H9 (cell line): ENCODE measurements around the gene TBL2. TPM values are rescaled to one million over a fixed set of nuclear protein-coding genes. Genes with fewer than 3 reads are reported as not detected.

Experiments used
- DNase-seq: peaks from one replicate; pipeline ENCODE4 v3.0.0-alpha.2; 2017
- H2AFZ ChIP-seq: one replicate; pipeline ENCODE4 v1.6.1; 2013; ENCODE audit warnings: mild to moderate bottlenecking, low read length, control low read depth, moderate library complexity
- H2AK5ac ChIP-seq: 2 replicates; pipeline ENCODE4 v1.6.1; 2013; ENCODE audit warnings: low read length, control low read depth, mixed read lengths; ENCODE audit not compliant: insufficient read length
- H2BK120ac ChIP-seq: one replicate; pipeline ENCODE4 v1.6.1; 2013; ENCODE audit warnings: low read depth, mild to moderate bottlenecking, low read length, control low read depth, inconsistent platforms; ENCODE audit not compliant: poor library complexity, severe bottlenecking
- H2BK12ac ChIP-seq: 2 replicates; pipeline ENCODE4 v1.6.1; 2013; ENCODE audit warnings: low read length, control low read depth, mixed read lengths, low read depth; ENCODE audit not compliant: insufficient read length
- H2BK15ac ChIP-seq: 2 replicates; pipeline ENCODE4 v1.6.1; 2013; ENCODE audit warnings: low read depth, low read length, control low read depth
- H2BK20ac ChIP-seq: one replicate; pipeline ENCODE4 v1.6.1; 2013; ENCODE audit warnings: low read depth, mild to moderate bottlenecking, low read length, control low read depth, inconsistent platforms; ENCODE audit not compliant: poor library complexity, severe bottlenecking
- H2BK5ac ChIP-seq: 2 replicates; pipeline ENCODE4 v1.6.1; 2013; ENCODE audit warnings: low read length, control low read depth, mixed read lengths; ENCODE audit not compliant: insufficient read length
- H3K14ac ChIP-seq: 2 replicates; pipeline ENCODE4 v1.6.1; 2013; ENCODE audit warnings: low read length, control low read depth; ENCODE audit not compliant: insufficient read depth
- H3K18ac ChIP-seq: 2 replicates; pipeline ENCODE4 v1.6.1; 2013; ENCODE audit warnings: low read depth, mild to moderate bottlenecking, mixed read lengths, low read length, control low read depth; ENCODE audit not compliant: insufficient read length
- H3K23ac ChIP-seq: 2 replicates; pipeline ENCODE4 v1.6.1; 2013; ENCODE audit warnings: low read length, control low read depth, mixed read lengths, low read depth; ENCODE audit not compliant: insufficient read length
- H3K23me2 ChIP-seq: 2 replicates; pipeline ENCODE4 v1.6.1; 2013; ENCODE audit warnings: low read depth, mild to moderate bottlenecking, mixed read lengths, low read length, control low read depth; ENCODE audit not compliant: insufficient read length, poor library complexity, severe bottlenecking
- H3K27ac ChIP-seq: 2 replicates; pipeline ENCODE4 v1.5.1; 2013; ENCODE audit warnings: low read length, control low read depth, mixed read lengths, low read depth; ENCODE audit not compliant: insufficient read length
- H3K27me3 ChIP-seq: 2 replicates; pipeline ENCODE4 v1.6.1; 2013; ENCODE audit warnings: low read length, control low read depth, inconsistent platforms; ENCODE audit not compliant: insufficient read depth
- H3K4ac ChIP-seq: 2 replicates; pipeline ENCODE4 v1.6.1; 2013; ENCODE audit warnings: low read depth, mild to moderate bottlenecking, control low read depth, inconsistent platforms, low read length, moderate library complexity
- H3K4me1 ChIP-seq: 2 replicates; pipeline ENCODE4 v1.6.1; 2013; ENCODE audit warnings: low read length, control low read depth, inconsistent platforms; ENCODE audit not compliant: insufficient read depth
- H3K4me2 ChIP-seq: 2 replicates; pipeline ENCODE4 v1.6.1; 2013; ENCODE audit warnings: low read length, control low read depth, mixed read lengths; ENCODE audit not compliant: insufficient read length, insufficient read depth
- H3K56ac ChIP-seq: 2 replicates; pipeline ENCODE4 v1.6.1; 2013; ENCODE audit warnings: low read depth, mild to moderate bottlenecking, mixed read lengths, low read length, control low read depth; ENCODE audit not compliant: insufficient read length
- H3K79me1 ChIP-seq: 2 replicates; pipeline ENCODE4 v1.6.1; 2013; ENCODE audit warnings: low read depth, mild to moderate bottlenecking, moderate library complexity, low read length, control low read depth, inconsistent platforms; ENCODE audit not compliant: insufficient read depth, poor library complexity, severe bottlenecking
- H3K79me2 ChIP-seq: 2 replicates; pipeline ENCODE4 v1.6.1; 2013; ENCODE audit warnings: low read length, control low read depth, inconsistent platforms; ENCODE audit not compliant: insufficient read depth
- H3K9ac ChIP-seq: 2 replicates; pipeline ENCODE4 v1.6.1; 2013; ENCODE audit warnings: low read length, control low read depth, mixed read lengths; ENCODE audit not compliant: insufficient read length; ENCODE audit errors: extremely low read depth
- H3K9me3 ChIP-seq: one replicate; pipeline ENCODE4 v1.6.1; 2013; ENCODE audit warnings: low read depth, low read length, inconsistent platforms; ENCODE audit not compliant: control insufficient read depth
- H3T11ph ChIP-seq: one replicate; pipeline ENCODE4 v1.6.1; 2013; ENCODE audit warnings: mild to moderate bottlenecking, low read length, control low read depth, inconsistent platforms
- H4K20me1 ChIP-seq: one replicate; pipeline ENCODE4 v1.6.1; 2013; ENCODE audit not compliant: control insufficient read depth, insufficient read length, insufficient read depth
- H4K5ac ChIP-seq: 2 replicates; pipeline ENCODE4 v1.6.1; 2013; ENCODE audit warnings: low read depth, mild to moderate bottlenecking, mixed read lengths, low read length, control low read depth; ENCODE audit not compliant: insufficient read length
- H4K8ac ChIP-seq: replicated peaks from 2 replicates; pipeline ENCODE4 v1.6.1; 2013; ENCODE audit warnings: low read length, control low read depth, mixed read lengths, low read depth; ENCODE audit not compliant: insufficient read length
- H4K91ac ChIP-seq: 2 replicates; pipeline ENCODE4 v1.6.1; 2013; ENCODE audit warnings: low read depth, mild to moderate bottlenecking, moderate library complexity, mixed read lengths, low read length, control low read depth; ENCODE audit not compliant: insufficient read length
- H3K27ac Mint-ChIP-seq, 3 experiments: 2 replicates in 2 of 3; 3 replicates in 1 of 3; pipeline ENCODE4 v1.8.0; 2020 to 2021; ENCODE audit warnings: mixed read lengths in 3 of 3, mild to moderate bottlenecking in 1 of 3, moderate library complexity in 1 of 3
- H3K27me3 Mint-ChIP-seq: 2 replicates; pipeline ENCODE4 v1.8.0; 2021; ENCODE audit warnings: low read depth, mild to moderate bottlenecking, moderate library complexity, mixed read lengths
- H3K36me3 Mint-ChIP-seq, 3 experiments: 2 replicates in 2 of 3; 3 replicates in 1 of 3; pipeline ENCODE4 v1.8.0; 2020 to 2021; ENCODE audit warnings: low read depth in 3 of 3, mixed read lengths in 3 of 3; ENCODE audit not compliant: insufficient read depth in 1 of 3
- H3K4me1 Mint-ChIP-seq, 2 experiments: 2 replicates each; pipeline ENCODE4 v1.8.0; 2020; ENCODE audit warnings: mixed read lengths in 2 of 2
- H3K4me3 Mint-ChIP-seq, 2 experiments: 2 replicates in 1 of 2; 3 replicates in 1 of 2; pipeline ENCODE4 v1.8.0; 2020 to 2021; ENCODE audit warnings: mild to moderate bottlenecking in 2 of 2, mixed read lengths in 2 of 2, moderate library complexity in 1 of 2
- H3K9me3 Mint-ChIP-seq, 2 experiments: 2 replicates in 1 of 2; 3 replicates in 1 of 2; pipeline ENCODE4 v1.8.0; 2020; ENCODE audit warnings: mild to moderate bottlenecking in 2 of 2, mixed read lengths in 2 of 2, moderate library complexity in 1 of 2
- CTCF ChIP-seq: fragments of 200-600 bp; sonication (generic); conservative IDR thresholded peaks from 3 replicates; pipeline ENCODE4 v1.8.0; 2021; ENCODE audit warnings: antibody characterized with exemption, mild to moderate bottlenecking
- WGBS: extraction: QIAGEN DNeasy Blood & Tissue Kit; methylation state at CpG from one replicate; pipeline ENCODE4 v1.1.7; 2013; ENCODE audit warnings: missing lambda C conversion rate, low lambda C conversion rate, mixed read lengths; ENCODE audit not compliant: insufficient read length; ENCODE audit errors: extremely low coverage; 5-methylcytosine and 5-hydroxymethylcytosine counted together
- total RNA-seq: library from RNA; stranded (reverse); gene quantifications from 2 replicates; pipeline ENCODE4 v1.2.1, GENCODE V29; 2021

Gene TBL2
- total RNA-seq, 1 experiment from 2014 or later, result 26.7 TPM

DNA sequence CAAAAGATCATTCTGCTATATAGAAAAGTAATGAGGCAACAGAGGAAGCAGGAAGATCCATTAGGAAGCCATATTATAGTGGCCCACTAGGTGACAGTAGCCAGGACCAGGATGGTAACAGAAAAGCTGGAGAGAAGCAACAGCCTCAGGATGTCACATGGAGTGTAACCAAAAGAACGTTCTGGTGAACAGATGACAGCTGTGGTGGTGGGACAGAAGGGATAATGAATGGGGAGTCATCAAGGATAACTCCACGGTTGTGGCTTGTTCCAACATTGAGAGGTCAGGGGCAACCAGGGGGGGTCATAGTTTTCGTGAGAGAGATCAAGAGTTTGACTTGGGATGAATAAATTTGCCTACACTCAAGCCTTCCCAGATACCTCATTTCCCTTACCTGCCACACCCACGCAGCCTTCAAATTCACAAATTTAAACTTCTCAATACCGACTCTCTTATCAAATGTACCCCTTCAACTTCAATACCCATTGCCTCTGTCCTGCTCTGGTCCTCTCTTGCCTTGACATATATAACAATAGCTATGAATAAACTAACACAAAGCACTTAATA, 9.3 kb downstream of the TBL2 start:
- Histone ChIP-seq H2BK5ac (no peak overlapping the region), H3K9me3 (no peaks in the 10 kb centered on the region), H3K9ac (no peak overlapping the region), H3K4me2 (no peak overlapping the region), H3K27ac (no peak overlapping the region), H3T11ph (no peak overlapping the region), H3K23me2 (no peaks in the 10 kb centered on the region), H3K56ac (no peak overlapping the region), H2AK5ac (no peak overlapping the region), H4K5ac (no peak overlapping the region), H3K4me1 (no peaks in the 10 kb centered on the region), H4K91ac (no peak overlapping the region), H4K8ac (no peak overlapping the region), H3K79me2 (no peaks in the 10 kb centered on the region), H2BK12ac (no peak overlapping the region), H3K14ac (no peak overlapping the region), H3K23ac (no peak overlapping the region), H2BK15ac (no peak overlapping the region), H3K79me1 (no peaks in the 10 kb centered on the region), H3K27me3 (no peaks in the 10 kb centered on the region), H3K18ac (no peak overlapping the region), H4K20me1 (no peaks in the 10 kb centered on the region), H2AFZ (no peak overlapping the region), H2BK120ac (no peak overlapping the region), H2BK20ac (no peak overlapping the region), H3K4ac (no peak overlapping the region)
- no peak overlapping the region for H3K4me3 Mint-ChIP-seq
- peaks cover 23 to 50% (median 49%) of the 10 kb centered on the region in 3 experiments; a peak in 6 of 7 replicates for H3K36me3 Mint-ChIP-seq
- peaks cover 6 to 8% of the 10 kb centered on the region in 2 experiments for H3K4me1 Mint-ChIP-seq
- no peak for TF ChIP-seq CTCF
- 100% methylated on average over 2 of the region's 5 CpGs for WGBS
- peaks cover 18% of the 10 kb centered on the region for H3K27me3 Mint-ChIP-seq
- DNase-seq, result no peak
- no peaks in the 10 kb centered on the region for H3K9me3 Mint-ChIP-seq
- H3K27ac Mint-ChIP-seq, result peak overlapping the region in 1 of 3 experiments; percentile 3; a peak in 2 of 7 replicates
